Ishikawa (cell line): ENCODE data around the gene HOXA11.

Source experiments
- CEBPB ChIP-seq: IDR thresholded peaks from 2 replicates; pipeline ENCODE4 v1.6.1; 2012
- CREB1 ChIP-seq: IDR thresholded peaks from 2 replicates; pipeline ENCODE4 v1.6.1; 2012; ENCODE audit warnings: low read depth
- EGR1 ChIP-seq: IDR thresholded peaks from 2 replicates; pipeline ENCODE4 v1.6.1; 2012
- EP300 ChIP-seq: IDR thresholded peaks from 2 replicates; pipeline ENCODE4 v1.6.1; 2012; ENCODE audit warnings: borderline replicate concordance
- FOXM1 ChIP-seq: IDR thresholded peaks from 2 replicates; pipeline ENCODE4 v1.6.1; 2012; ENCODE audit warnings: low read depth, borderline replicate concordance
- NFIC ChIP-seq: IDR thresholded peaks from 2 replicates; pipeline ENCODE4 v1.6.1; 2012
- RAD21 ChIP-seq: IDR thresholded peaks from 2 replicates; pipeline ENCODE4 v1.6.1; 2012; ENCODE audit warnings: low read depth
- TAF1 ChIP-seq: IDR thresholded peaks from 2 replicates; pipeline ENCODE4 v1.6.1; 2012; ENCODE audit warnings: low read depth, mild to moderate bottlenecking
- TCF12 ChIP-seq: IDR thresholded peaks from 2 replicates; pipeline ENCODE4 v1.6.1; 2012; ENCODE audit warnings: low read depth
- TEAD4 ChIP-seq: IDR thresholded peaks from 2 replicates; pipeline ENCODE4 v1.6.1; 2012
- YY1 ChIP-seq: IDR thresholded peaks from 2 replicates; pipeline ENCODE4 v1.6.1; 2012; ENCODE audit warnings: low read depth
- ZBTB7A ChIP-seq: IDR thresholded peaks from 2 replicates; pipeline ENCODE4 v1.6.1; 2012; ENCODE audit warnings: low read depth
- TF ChIP-seq, protein P1 (sequence below): IDR thresholded peaks from 2 replicates; pipeline ENCODE4 v1.6.1; 2012
- TF ChIP-seq, protein P2 (sequence below): IDR thresholded peaks from 2 replicates; pipeline ENCODE4 v1.6.1; 2012
- TF ChIP-seq, protein P3 (sequence below): IDR thresholded peaks from 2 replicates; pipeline ENCODE4 v1.6.1; 2012; ENCODE audit warnings: low read depth, mild to moderate bottlenecking

Gene HOXA11

DNA sequence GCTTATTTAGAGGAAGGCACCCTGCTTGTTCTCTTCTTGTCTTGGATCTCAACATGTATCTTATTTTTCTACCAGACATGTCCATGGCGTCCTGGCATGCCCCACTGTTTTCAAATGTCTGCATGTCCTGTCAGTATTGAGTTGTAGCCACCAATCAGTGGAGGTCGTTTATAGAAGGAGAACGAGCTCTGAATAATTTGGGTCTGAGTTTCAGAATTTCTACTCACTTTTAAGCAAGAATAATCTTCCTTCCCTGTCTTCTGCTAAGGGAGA lies 17.8 kb upstream of the HOXA11 start:
- TF ChIP-seq EP300 = no peak
- TF ChIP-seq YY1 = no peak
- TF ChIP-seq CREB1 = no peak
- TF ChIP-seq TCF12 = no peak
- TF ChIP-seq, protein P1, sequence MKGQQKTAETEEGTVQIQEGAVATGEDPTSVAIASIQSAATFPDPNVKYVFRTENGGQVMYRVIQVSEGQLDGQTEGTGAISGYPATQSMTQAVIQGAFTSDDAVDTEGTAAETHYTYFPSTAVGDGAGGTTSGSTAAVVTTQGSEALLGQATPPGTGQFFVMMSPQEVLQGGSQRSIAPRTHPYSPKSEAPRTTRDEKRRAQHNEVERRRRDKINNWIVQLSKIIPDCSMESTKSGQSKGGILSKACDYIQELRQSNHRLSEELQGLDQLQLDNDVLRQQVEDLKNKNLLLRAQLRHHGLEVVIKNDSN = no peak
- no peak for TF ChIP-seq TAF1
- no peak for TF ChIP-seq NFIC
- TF ChIP-seq TEAD4 = no peak
- TF ChIP-seq FOXM1 = no peak
- no peak for TF ChIP-seq EGR1
- TF ChIP-seq, protein P2, sequence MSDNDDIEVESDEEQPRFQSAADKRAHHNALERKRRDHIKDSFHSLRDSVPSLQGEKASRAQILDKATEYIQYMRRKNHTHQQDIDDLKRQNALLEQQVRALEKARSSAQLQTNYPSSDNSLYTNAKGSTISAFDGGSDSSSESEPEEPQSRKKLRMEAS = no peak
- TF ChIP-seq RAD21 = no peak
- no peak for TF ChIP-seq ZBTB7A
- TF ChIP-seq, protein P3, sequence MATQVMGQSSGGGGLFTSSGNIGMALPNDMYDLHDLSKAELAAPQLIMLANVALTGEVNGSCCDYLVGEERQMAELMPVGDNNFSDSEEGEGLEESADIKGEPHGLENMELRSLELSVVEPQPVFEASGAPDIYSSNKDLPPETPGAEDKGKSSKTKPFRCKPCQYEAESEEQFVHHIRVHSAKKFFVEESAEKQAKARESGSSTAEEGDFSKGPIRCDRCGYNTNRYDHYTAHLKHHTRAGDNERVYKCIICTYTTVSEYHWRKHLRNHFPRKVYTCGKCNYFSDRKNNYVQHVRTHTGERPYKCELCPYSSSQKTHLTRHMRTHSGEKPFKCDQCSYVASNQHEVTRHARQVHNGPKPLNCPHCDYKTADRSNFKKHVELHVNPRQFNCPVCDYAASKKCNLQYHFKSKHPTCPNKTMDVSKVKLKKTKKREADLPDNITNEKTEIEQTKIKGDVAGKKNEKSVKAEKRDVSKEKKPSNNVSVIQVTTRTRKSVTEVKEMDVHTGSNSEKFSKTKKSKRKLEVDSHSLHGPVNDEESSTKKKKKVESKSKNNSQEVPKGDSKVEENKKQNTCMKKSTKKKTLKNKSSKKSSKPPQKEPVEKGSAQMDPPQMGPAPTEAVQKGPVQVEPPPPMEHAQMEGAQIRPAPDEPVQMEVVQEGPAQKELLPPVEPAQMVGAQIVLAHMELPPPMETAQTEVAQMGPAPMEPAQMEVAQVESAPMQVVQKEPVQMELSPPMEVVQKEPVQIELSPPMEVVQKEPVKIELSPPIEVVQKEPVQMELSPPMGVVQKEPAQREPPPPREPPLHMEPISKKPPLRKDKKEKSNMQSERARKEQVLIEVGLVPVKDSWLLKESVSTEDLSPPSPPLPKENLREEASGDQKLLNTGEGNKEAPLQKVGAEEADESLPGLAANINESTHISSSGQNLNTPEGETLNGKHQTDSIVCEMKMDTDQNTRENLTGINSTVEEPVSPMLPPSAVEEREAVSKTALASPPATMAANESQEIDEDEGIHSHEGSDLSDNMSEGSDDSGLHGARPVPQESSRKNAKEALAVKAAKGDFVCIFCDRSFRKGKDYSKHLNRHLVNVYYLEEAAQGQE = no peak
- no peak for TF ChIP-seq CEBPB

DNA sequence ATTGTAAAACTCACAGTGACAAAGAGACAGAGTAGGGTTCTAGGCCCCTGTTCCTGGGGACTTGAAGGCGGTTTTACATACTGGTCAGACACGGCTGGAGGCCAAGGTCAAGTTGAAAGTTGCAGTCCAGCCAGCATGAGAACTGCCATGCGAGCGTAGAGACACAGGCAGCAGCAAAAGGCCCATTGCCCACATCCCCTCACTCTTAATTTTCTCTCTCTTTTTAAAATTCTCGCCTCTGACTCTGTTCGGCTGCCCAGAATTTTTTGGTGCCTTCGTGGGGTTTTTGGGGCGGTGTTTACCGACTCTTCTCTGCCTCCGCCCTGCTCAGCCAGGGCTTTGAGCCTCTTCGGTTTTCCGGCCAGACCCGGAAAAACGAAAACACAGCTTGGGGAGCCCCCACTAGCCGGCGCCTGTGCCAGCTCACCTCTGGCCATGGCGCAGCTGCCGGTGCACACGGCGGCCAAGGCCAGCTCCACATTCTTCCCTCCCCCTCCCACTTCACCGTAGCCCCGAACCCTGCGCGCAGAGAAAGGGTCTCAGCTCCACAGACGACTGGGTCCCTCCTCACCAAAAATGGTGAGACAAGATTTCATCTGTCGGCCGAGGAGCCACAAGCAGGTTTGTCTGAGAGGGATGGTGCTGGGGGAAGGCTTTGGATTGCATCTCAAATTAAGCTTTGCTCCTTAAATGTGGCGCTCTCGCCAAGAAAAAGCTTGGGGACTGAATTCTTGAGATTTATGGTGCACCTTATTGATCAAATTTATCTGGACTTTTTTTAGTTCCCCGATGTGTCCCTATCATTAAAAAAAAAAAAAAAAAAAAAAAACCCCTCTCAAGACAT lies 17.2 kb upstream of the HOXA11 start:
- TF ChIP-seq TCF12 (no peak), EGR1 (no peak), FOXM1 (no peak), TAF1 (no peak), YY1 (no peak), CREB1 (no peak), CEBPB (no peak), NFIC (no peak), RAD21 (no peak), EP300 (no peak), TEAD4 (no peak), ZBTB7A (no peak)
- TF ChIP-seq, protein P1 = no peak
- TF ChIP-seq, protein P3 = no peak
- TF ChIP-seq, protein P2 = no peak

DNA sequence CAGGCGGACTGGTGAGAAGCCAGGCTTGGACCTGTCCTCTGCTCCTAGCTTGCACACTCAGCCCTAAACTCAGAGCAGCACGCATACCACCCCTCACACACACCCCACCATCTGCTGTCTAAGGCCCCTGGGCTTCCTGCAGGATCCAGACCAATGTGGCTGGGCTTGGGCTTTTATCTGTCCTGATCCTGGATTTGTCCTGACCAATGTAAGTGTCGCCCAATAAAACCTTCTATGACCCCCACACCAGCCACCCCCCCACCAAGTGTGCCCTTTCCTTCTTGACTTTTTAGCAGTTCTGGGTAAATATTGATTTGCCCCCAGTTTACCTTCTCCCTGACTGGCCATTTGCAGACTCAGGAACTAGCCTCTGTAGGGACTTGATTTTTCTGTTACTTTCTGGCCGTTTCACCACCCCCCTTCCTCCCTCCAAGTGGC lies 16.6 kb upstream of the HOXA11 start:
- TF ChIP-seq RAD21 = no peak
- no peak for TF ChIP-seq FOXM1
- no peak for TF ChIP-seq YY1
- no peak for TF ChIP-seq TEAD4
- TF ChIP-seq EGR1 = no peak
- TF ChIP-seq EP300 = no peak
- TF ChIP-seq ZBTB7A = no peak
- TF ChIP-seq, protein P3 = no peak
- TF ChIP-seq CEBPB = no peak
- no peak for TF ChIP-seq NFIC
- no peak for TF ChIP-seq CREB1
- TF ChIP-seq, protein P1 = no peak
- TF ChIP-seq TAF1 = no peak
- TF ChIP-seq TCF12 = no peak
- TF ChIP-seq, protein P2 = no peak
